MM.1S (cell line): Measurements from ENCODE around the gene MITF.

Experiments used
- EZH2 ChIP-seq: fragments of 300-600 bp; sonication (generic); optimal IDR thresholded peaks from 2 replicates; pipeline ENCODE3; 2017; ENCODE audit warnings: low read depth, mild to moderate bottlenecking, antibody characterized with exemption, low read length, mixed read lengths
- EZH2phosphoT487 ChIP-seq: fragments of 300-600 bp; sonication (generic); IDR thresholded peaks from 2 replicates; pipeline ENCODE4 v1.6.1; 2018; ENCODE audit warnings: antibody characterized with exemption, low read length
- TF ChIP-seq, protein P1 (sequence below): fragments of 300-600 bp; sonication (generic); IDR thresholded peaks from 2 replicates; pipeline ENCODE4 v1.5.1; 2016; ENCODE audit warnings: antibody characterized with exemption, low read length, mixed read lengths

DNA sequence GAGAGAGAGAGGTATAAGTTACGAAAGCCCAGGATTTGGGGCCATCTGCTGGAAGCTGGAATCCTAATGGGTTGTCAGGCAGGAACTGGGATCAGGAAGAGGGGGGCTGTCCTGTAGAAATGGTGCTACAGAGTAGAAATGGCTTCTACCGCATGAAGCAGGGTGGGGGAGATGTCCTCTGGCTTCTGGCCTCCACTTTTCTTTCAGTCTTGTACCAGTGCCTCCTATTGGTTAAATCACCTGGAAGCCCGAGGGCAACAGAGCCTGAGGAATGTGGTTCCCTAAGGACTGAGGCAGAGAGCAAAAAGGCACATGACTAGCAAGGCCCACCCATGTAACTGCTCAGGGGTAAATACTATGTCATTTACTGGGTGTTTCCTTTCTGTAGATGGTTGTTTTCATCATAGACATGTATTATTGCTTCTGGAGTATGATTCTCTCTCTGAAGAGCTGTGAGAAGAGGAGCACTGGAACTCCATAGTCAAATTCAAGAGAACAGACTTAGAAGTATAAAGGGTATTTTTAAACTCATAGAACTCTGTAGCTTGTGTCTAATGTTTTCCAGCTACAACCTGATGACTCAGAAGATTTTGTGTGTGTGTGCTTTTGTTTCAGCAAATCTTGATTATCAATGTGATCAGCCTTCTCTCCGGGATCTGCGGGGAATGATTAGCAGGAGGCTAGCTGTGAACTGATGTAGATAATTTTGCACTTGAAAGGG lies 20.2 kb upstream of the MITF start:
- TF ChIP-seq, protein P1, sequence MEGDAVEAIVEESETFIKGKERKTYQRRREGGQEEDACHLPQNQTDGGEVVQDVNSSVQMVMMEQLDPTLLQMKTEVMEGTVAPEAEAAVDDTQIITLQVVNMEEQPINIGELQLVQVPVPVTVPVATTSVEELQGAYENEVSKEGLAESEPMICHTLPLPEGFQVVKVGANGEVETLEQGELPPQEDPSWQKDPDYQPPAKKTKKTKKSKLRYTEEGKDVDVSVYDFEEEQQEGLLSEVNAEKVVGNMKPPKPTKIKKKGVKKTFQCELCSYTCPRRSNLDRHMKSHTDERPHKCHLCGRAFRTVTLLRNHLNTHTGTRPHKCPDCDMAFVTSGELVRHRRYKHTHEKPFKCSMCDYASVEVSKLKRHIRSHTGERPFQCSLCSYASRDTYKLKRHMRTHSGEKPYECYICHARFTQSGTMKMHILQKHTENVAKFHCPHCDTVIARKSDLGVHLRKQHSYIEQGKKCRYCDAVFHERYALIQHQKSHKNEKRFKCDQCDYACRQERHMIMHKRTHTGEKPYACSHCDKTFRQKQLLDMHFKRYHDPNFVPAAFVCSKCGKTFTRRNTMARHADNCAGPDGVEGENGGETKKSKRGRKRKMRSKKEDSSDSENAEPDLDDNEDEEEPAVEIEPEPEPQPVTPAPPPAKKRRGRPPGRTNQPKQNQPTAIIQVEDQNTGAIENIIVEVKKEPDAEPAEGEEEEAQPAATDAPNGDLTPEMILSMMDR = no peak
- TF ChIP-seq EZH2 = no peak
- TF ChIP-seq EZH2phosphoT487 = no peak
